GM19452 (cell line): ENCODE results near the gene ITIH4.
"Not testable (repeated sequence)": the region's sequence is repeated elsewhere in the genome, so short reads cannot be mapped to it uniquely, and the experiment has no call there.

Source experiments
- ATAC-seq: cut with Tn5 transposase; IDR thresholded peaks from one replicate; pipeline ENCODE4 v1.9.1; 2021; ENCODE audit not compliant: unreplicated experiment

The ITIH4 gene

GRCh38 chr3:52787246-52787645 is 43.2 kb downstream of the ITIH4 start:
- no peak for ATAC-seq

GRCh38 chr3:52786330-52787215 is 43.9 kb downstream of the ITIH4 start:
- no peak for ATAC-seq

GRCh38 chr3:52784931-52785590 is 45.4 kb downstream of the ITIH4 start:
- ATAC-seq, result no peak

GRCh38 chr3:52784021-52784621 is 46.4 kb downstream of the ITIH4 start:
- no peak for ATAC-seq

- no peak for ATAC-seq
These were observed 47.3 kb downstream of the ITIH4 start for GRCh38 chr3:52783211-52783555.

GRCh38 chr3:52782412-52783210 is 47.9 kb downstream of the ITIH4 start:
- ATAC-seq, result no peak

- no peak for ATAC-seq
These were observed 48.7 kb downstream of the ITIH4 start for GRCh38 chr3:52781741-52782140.

GRCh38 chr3:52779837-52780585 is 50.5 kb downstream of the ITIH4 start:
- no peak for ATAC-seq

- ATAC-seq, result peak; percentile 78
These were observed 51.2 kb downstream of the ITIH4 start for GRCh38 chr3:52779011-52779836.

- ATAC-seq, result no peak
These were observed 52.3 kb downstream of the ITIH4 start for GRCh38 chr3:52777959-52778805.

- ATAC-seq, result no peak
These were observed 53.1 kb downstream of the ITIH4 start, which contains the start of gene ITIH1 for GRCh38 chr3:52777127-52777958. Gene ITIH1 (plus strand): TSS chr3:52777599. CDS start chr3:52777616, 17 bp downstream.

- not testable (repeated sequence) for ATAC-seq
These were observed 54.0 kb downstream of the ITIH4 start for GRCh38 chr3:52776486-52776885.

GRCh38 chr3:52775877-52776276 is 54.6 kb downstream of the ITIH4 start:
- ATAC-seq, result no peak

- ATAC-seq, result no peak
These were observed 55.3 kb downstream of the ITIH4 start for GRCh38 chr3:52774901-52775864.

- no peak for ATAC-seq
These were observed 56.3 kb downstream of the ITIH4 start for GRCh38 chr3:52774066-52774713.
